HL-60/S4 (cell line): ENCODE data around the gene DBNL.

Experiments used
- in situ Hi-C: fragments of 300-500 bp; cut with MboI; formaldehyde crosslinking; loops from 2 replicates; pipeline ENCODE4 v1.14.3; 2022; ENCODE audit warnings: low sequenced_read_pairs

DBNL gene

GRCh38 chr7:44097064-44097932 lies 52.8 kb downstream of the DBNL start:
- in situ Hi-C loops: no loop called here

- in situ Hi-C loops: no loop called here
Observed at GRCh38 chr7:44098092-44099068, 53.9 kb downstream of the DBNL start.

GRCh38 chr7:44099669-44100068 lies 55.2 kb downstream of the DBNL start:
- in situ Hi-C loops: no loop called here

- in situ Hi-C loops: no loop called here
Observed at GRCh38 chr7:44100458-44101302, 56.2 kb downstream of the DBNL start.

- in situ Hi-C loops: no loop called here
Observed at GRCh38 chr7:44101303-44101965, 56.9 kb downstream of the DBNL start.

- in situ Hi-C loops: no loop called here
Observed at GRCh38 chr7:44101966-44102845, 57.7 kb downstream of the DBNL start.

GRCh38 chr7:44102846-44103565 lies 58.5 kb downstream of the DBNL start:
- in situ Hi-C loops: no loop called here

- in situ Hi-C loops: no loop called here
Observed at GRCh38 chr7:44103566-44103922, 59.0 kb downstream of the DBNL start.

GRCh38 chr7:44103923-44104859 lies 59.7 kb downstream of the DBNL start, which contains the start of gene AEBP1:
Gene AEBP1 (plus strand): TSS chr7:44104345. CDS start chr7:44104666, 321 bp downstream.
- in situ Hi-C loops: no loop called here

- in situ Hi-C loops: no loop called here
Observed at GRCh38 chr7:44104860-44105771, 60.6 kb downstream of the DBNL start.

GRCh38 chr7:44105832-44106231 lies 61.3 kb downstream of the DBNL start:
- in situ Hi-C loops: no loop called here

GRCh38 chr7:44106311-44107065 lies 62.0 kb downstream of the DBNL start:
- in situ Hi-C loops: no loop called here

- in situ Hi-C loops: no loop called here
Observed at GRCh38 chr7:44107116-44107960, 62.8 kb downstream of the DBNL start.

GRCh38 chr7:44107961-44108767 lies 63.7 kb downstream of the DBNL start:
- in situ Hi-C loops: no loop called here
